DMS 273 treated with DMSO at 0.1 percent for 48 hours (cell line): ENCODE measurements around the gene JMY.
A peak's percentile ranks its signal among the peaks of the same experiment; 100 is the strongest.
"Not testable (repeated sequence)": the region's sequence is repeated elsewhere in the genome, so short reads cannot be mapped to it uniquely, and the experiment has no call there.

ENCODE experiments used
- DNase-seq: peaks from one replicate; lab custom pipeline; 2025; lab: John Stamatoyannopoulos, UW

The JMY gene

DNA sequence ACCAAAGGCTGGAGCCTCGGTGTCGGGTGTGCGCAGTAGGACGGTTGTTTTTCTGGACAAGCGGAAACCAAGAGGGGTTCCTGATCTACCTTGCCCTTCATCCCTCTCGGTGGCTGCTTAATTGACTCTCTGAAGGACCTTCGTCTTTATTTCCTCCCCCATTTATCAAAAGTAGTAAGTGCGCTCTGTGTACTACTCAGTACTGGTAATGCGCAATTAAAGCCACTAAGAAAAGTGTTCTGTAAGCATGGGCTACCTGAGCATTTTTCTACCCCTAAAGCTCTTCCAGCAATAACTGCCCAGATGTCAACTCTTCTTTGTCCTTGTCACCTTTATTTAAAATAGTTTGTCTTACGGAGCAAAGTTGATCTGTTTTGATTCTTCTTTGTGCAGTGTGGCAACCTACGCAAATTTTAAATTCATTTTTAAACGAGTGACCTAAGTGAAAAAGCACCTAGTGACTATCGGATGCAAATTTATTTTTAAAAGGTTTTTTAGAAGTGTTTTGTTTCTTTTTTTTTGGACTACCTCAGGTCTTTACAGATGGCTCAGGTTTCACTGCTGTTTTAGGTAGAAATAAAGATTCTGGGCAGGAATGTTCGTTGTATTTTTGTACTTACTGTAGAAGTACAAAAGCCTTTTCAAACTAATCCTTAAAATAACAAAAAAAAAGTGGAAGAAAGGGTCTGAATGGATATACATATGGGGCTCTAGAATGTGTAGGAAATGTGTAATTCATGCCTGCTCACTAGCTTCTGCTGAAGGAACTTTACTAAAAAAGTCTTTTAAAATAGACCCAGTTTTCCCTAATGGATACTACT, 2.0 kb downstream of the JMY start:
- DNase-seq = peak; percentile 50

DNA sequence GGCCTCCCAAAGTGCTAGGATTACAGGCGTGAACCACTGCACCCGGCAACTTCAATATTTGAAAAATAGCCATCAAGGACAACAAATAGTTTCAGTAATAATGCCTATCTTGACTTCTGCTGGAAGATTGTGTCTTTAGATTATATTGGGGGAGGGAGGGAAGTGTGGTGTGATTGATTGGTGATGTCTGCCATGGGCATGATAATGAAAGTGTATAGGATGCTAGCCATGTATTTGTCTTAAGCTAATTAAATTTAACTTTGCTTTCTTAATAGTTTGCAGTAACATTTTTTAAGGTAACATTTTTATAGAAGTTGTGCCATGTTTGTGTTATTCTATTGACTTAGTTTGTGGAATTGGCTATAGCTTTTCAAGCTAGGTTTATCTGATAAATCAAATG, 4.6 kb downstream of the JMY start:
- no peak for DNase-seq

DNA sequence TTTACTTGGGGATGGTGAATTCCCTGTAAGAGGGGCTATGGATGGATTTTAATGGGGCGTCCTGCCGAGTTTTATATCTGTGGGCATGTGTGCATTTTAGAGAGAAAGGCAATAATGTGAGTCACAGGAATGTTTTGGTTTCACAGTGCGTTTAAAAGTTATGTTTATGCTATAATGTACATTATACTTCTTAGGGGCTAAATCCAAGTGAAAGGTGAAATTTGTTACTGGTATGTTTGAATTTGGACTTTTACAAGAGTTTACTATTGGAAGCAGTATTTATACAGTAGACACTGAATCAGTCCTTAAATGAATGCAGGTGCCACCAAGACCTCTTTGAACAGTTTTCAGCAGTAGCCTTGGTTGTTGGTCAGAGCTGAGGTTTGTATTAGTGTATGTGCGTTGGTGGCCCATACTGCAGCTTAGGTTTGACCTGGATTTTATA, 5.6 kb downstream of the JMY start:
- no peak for DNase-seq

- DNase-seq = no peak
These were observed 6.5 kb downstream of the JMY start for GRCh38 chr5:79242242-79243039.

- no peak for DNase-seq
These were observed 7.3 kb downstream of the JMY start for GRCh38 chr5:79243224-79243623.

- DNase-seq = not testable (repeated sequence)
These were observed 18.1 kb downstream of the JMY start for GRCh38 chr5:79254067-79254466.

DNA sequence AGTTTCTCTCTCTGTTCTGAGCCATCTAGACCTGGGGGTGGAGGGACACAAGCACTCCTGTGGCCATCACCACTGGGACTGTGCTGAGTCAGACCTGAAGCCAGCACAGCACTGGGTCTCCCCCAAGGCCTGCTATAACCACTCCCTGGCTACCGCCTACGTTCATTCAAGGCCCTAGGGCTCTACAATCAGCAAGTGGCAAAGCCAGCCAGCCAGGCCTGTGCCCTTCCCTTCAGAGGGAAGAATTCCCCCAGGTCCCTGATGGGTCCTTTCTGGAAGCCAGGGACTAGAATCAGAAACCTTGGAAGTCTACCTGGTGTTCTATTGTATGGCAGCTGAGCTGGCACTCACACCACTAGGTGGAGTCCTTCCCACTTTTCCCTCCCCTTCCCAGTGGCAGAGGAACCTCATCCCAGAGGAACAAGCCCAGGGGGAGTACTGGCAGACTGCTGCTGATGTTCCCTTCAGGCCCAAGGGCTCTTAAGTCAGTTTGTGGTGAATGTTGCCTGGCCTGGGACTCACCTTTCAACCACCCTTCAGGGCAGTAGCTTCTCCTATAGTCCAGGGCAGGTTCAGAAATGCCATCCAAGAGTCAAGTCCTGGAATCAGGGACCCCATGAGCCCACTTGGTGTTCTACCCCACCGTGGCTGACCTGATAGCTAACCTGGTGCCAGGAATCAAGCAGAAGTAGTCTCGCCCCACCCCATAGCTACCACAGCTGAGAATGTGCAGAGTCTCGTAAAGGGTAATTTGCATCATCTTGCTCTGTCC, 20.0 kb downstream of the JMY start:
- no peak for DNase-seq

DNA sequence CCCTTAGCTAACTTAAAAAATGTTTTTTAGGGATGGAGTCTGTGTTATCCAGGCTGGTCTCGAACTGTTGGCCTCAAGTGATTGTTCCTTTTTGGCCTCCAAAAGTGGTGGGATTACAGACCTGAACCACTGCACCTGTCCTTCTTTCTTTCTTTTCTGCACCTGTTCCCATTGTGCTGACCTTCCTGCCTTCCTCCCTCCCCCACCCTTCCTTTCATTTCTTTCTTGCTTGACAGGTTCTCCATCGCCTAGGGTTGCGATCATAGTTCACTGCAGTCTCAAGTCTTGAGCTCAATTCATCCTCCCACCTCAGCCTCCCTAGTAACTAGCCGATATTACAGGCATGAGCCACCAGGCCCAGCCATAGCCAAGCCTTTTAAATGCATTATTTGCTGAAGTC, 20.6 kb downstream of the JMY start:
- no peak for DNase-seq

DNA sequence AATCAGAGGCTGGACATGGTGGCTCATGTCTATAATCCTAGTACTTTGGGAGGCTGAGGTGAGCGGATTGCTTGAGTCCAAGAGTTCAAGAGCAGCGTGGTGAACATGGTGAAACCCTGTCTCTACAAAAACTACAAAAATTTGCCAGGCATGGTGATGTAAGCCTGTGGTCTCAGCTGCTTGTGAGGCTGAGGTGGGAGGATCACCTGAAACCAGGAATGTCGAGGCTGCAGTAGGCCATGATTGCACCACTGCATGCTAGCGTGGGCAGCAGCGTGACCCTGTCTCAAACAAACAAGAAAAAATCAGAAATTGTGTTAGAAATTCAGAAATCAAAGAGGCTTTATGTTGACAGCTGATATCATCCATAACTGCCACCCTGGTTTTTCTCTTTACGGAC, 21.4 kb downstream of the JMY start:
- no peak for DNase-seq

- DNase-seq = no peak
These were observed 22.9 kb downstream of the JMY start for GRCh38 chr5:79258801-79259200.

- DNase-seq = no peak
These were observed 23.5 kb downstream of the JMY start for GRCh38 chr5:79259383-79259782.

GRCh38 chr5:79259810-79260209, 23.9 kb downstream of the JMY start:
- DNase-seq = no peak

- no peak for DNase-seq
These were observed 26.0 kb downstream of the JMY start for GRCh38 chr5:79261897-79262296.

GRCh38 chr5:79263290-79263689, 27.4 kb downstream of the JMY start:
- no peak for DNase-seq

DNA sequence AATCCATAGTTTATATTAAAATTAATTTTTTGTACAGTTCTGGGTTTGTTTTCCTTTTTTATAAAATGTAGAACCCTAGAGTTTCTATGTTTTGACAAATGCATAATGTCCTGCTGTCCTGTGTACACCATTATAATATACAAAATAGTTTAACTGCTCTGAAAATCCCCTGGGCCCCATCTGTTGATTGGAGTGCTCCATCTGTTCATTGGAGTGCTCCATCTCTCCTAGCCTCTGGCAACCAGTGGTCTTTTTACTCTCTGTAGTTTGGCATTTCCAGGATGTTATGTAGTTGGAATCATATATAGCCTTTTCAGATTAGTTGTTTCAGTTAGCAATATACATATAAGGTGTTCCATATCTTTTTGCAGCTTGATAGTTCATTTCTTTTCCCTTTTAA, 31.2 kb downstream of the JMY start:
- no peak for DNase-seq

DNA sequence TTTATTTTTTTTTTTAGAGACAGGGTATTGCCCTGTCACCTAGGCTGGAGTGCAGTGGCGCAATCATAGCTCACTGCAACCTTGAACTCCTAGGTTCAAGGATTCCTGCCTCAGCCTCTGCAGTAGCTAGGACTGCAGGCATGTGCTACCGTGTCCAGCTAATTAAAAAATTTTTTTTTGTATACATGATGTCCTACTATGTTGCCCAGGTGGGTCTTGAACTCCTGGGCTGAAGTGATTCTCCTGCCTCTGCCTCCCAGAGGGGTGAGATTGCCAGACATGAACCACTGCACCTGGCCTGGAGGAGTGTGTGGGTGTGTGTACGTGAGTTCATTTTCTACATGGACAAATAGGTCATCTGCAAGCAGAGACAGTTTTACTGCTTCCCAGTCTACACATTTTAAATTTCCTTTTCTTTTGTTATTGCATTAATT, 33.8 kb downstream of the JMY start:
- no peak for DNase-seq

- DNase-seq = no peak
These were observed 37.4 kb downstream of the JMY start for GRCh38 chr5:79273341-79273740.

DNA sequence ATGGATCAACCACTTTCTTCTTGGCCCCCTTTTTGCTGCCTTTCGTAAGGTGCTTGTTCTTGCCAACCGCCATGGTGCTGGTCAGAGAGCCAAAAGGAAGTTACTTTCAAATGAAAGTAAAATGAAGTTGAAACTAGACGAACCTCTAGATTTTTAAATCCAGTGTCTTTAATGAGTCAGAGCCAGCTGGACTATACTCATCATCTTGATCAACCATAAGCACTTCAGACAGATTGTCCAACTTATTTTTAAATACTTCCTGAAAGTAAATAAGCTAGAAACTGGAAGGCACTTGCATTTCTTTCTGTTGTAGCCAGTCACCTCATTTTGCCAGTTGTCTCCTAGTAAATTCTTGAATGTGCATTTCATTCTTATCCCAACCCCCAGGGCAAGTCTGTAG, 48.9 kb downstream of the JMY start:
- no peak for DNase-seq

DNA sequence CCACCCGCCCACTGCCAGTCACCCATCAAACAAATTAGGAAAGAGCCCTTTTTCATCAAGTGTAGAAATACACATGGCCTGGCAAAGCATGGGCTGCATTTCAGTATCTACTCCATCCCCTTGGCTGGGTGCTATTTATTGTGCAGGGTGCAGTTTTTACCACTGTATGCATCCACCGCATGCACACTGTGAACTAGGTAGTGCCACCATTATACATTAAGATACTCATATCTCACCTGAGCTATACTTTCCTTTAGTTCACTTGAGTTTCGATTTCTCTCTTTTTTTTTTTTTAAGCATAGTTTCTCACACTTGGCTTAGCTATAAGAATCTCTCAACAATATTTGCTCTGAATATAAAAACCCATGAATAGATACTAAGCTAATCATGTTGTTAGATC, 49.4 kb downstream of the JMY start:
- no peak for DNase-seq

DNA sequence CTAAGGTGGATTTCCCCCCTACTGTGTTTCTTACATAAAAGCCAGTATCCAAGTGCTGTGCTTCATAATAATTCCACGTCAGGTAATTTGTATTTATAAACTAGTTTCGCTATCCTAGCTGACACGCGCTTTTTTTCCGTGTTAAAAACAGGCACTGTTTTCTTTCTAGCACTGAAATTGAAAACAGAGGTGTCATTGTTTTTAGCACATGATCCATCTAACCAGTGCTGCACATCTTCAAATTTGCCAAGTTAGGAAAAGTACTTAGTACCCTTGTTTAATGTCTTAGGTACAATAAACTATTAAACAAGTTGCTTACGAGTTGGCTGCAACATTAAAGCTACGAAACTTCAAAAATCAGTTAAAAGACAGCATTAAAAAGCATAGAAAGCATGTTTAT, 49.9 kb downstream of the JMY start:
- DNase-seq = no peak

- DNase-seq = no peak
These were observed 51.4 kb downstream of the JMY start for GRCh38 chr5:79287380-79287779.

DNA sequence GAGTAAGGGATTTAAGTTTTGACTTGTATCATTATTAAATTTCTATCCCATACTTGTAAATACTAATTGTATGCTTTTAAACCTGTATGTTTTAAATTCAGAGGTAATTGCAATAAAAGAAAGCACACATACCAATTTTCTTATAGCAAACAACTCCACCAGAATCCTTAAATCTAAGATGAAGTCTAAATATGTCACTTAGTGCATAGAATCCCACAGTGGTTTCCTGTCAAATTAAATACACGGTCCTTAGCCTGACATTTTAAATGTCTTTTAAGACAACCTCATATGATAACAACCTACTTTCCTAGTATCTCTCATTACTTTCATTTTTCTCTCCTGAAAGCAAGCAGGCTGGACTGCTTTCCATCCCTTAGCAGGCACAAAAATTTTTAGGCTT, 52.0 kb downstream of the JMY start:
- no peak for DNase-seq

DNA sequence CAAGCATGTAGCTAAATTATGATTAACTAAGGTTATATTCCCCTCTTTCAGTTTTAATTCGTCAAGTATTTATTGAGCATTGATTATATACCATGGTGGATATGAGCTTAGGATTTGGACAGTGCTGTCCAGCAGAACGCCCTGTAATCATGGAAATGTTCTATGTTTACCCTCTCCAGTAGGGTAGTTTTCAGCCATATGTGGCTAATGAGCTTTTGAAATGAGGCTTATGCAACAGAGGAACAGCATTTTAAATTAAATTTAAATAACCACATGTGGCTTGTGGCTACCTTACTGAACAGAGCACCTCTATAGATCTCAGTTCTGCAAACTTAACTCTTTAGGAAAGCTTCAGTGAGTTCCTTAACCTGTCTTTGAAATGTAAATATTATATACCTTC, 59.1 kb downstream of the JMY start:
- DNase-seq = no peak
